Lung (tissue), 12 donors: Measurements from ENCODE around the gene IL4. TPM values are rescaled to one million over a fixed set of nuclear protein-coding genes. Genes with fewer than 3 reads are reported as not detected.

ENCODE experiments used
- ATAC-seq: fragments of 200-7000 bp; cut with Tn5 transposase; one replicate; pipeline ENCODE4 v1.9.1; 2020; ENCODE audit warnings: moderate number of reproducible peaks; ENCODE audit not compliant: insufficient read depth, low FRiP score
- DNase-seq, 3 donors: peaks; one replicate each; pipeline ENCODE4 v3.0.0-alpha.2; 2013 to 2017
- H3K27ac ChIP-seq, 2 donors: one replicate each; pipeline ENCODE4 v1.5.1; 2013; ENCODE audit warnings: mild to moderate bottlenecking in 2 of 2, moderate library complexity in 2 of 2, control low read depth in 1 of 2, inconsistent platforms in 1 of 2, low read depth in 1 of 2, low read length in 1 of 2
- H3K27me3 ChIP-seq, 3 donors: one replicate each; pipeline ENCODE4 v1.5.1; 2013; ENCODE audit warnings: low read length in 2 of 3; ENCODE audit not compliant: control insufficient read depth in 3 of 3, insufficient read depth in 3 of 3
- H3K36me3 ChIP-seq, 4 donors: one replicate each; pipeline ENCODE4 v1.5.1; 2013; ENCODE audit warnings: low read length in 4 of 4, mild to moderate bottlenecking in 1 of 4, moderate library complexity in 1 of 4; ENCODE audit not compliant: control insufficient read depth in 4 of 4, insufficient read depth in 4 of 4
- H3K4me1 ChIP-seq, 5 donors: one replicate each; pipeline ENCODE4 v1.5.1; 2013; ENCODE audit warnings: low read length in 5 of 5, mild to moderate bottlenecking in 2 of 5, moderate library complexity in 1 of 5; ENCODE audit not compliant: control insufficient read depth in 5 of 5, insufficient read depth in 5 of 5
- H3K4me3 ChIP-seq: one replicate; pipeline ENCODE4 v1.5.1; 2013; ENCODE audit warnings: mild to moderate bottlenecking, control low read depth, moderate library complexity
- H3K9ac ChIP-seq, 2 donors: one replicate each; pipeline ENCODE4 v1.5.1; 2013; ENCODE audit warnings: low read length in 2 of 2, control low read depth in 1 of 2; ENCODE audit not compliant: insufficient read depth in 1 of 2
- H3K9me3 ChIP-seq, 4 donors: one replicate each; pipeline ENCODE4 v1.5.1; 2013; ENCODE audit warnings: low read length in 3 of 4, mild to moderate bottlenecking in 1 of 4, moderate library complexity in 1 of 4; ENCODE audit not compliant: control insufficient read depth in 4 of 4, insufficient read depth in 3 of 4
- CTCF ChIP-seq: IDR thresholded peaks from 2 replicates; pipeline ENCODE4 v1.5.1; 2012; ENCODE audit warnings: mild to moderate bottlenecking; ENCODE audit errors: control extremely low read depth, extremely low read depth
- WGBS, 2 donors: extraction: QIAGEN DNeasy Blood & Tissue Kit; methylation state at CpG; one replicate each; pipeline ENCODE4 v1.1.7; 2013; 5-methylcytosine and 5-hydroxymethylcytosine counted together
- polyA plus RNA-seq, 2 donors: library from polyadenylated mRNA; stranded (reverse); fragments of 200-250 nt; gene quantifications; one replicate each; pipeline ENCODE4 v1.2.1, GENCODE V29; 2013
- total RNA-seq, 2 donors: library from RNA; depleted of rRNA in 1 of 2; stranded (reverse); fragments of >200 nt in 1 of 2; gene quantifications; one replicate each; pipeline ENCODE4 v1.2.1, GENCODE V29; 2014 to 2021
- donor health status: control.
- donor health status: control.
- donor health status: Bipolar disorder and iron deficiency.
- donor health status: healthy.
- donor health status: DM: yes; HTN: yes; CAD: no.

IL4 gene
- total and polyA plus RNA-seq, 4 donors: not detected

GRCh38 chr5:132681476-132681831, 7.7 kb downstream of the IL4 start:
- H3K9ac ChIP-seq: no peak overlapping the region
- H3K4me3 ChIP-seq: no peak overlapping the region
- H3K4me1 ChIP-seq: no peaks in the 10 kb centered on the region
- H3K27ac ChIP-seq: no peak overlapping the region
- no peak for DNase-seq
- WGBS, 2 donors: 89 to 96% methylated on average over 2 of the region's 2 CpGs
- no peaks in the 10 kb centered on the region for H3K27me3 ChIP-seq
- no peak for ATAC-seq
- H3K36me3 ChIP-seq: no peaks in the 10 kb centered on the region
- no peaks in the 10 kb centered on the region for H3K9me3 ChIP-seq
- no peak for TF ChIP-seq CTCF

GRCh38 chr5:132681983-132682382, 8.2 kb downstream of the IL4 start:
- ATAC-seq (no peak), DNase-seq (no peak)
- no peaks in the 10 kb centered on the region for H3K4me1 ChIP-seq
- no peaks in the 10 kb centered on the region for H3K36me3 ChIP-seq
- H3K4me3 ChIP-seq: no peak overlapping the region
- WGBS, 2 donors: 89 to 98% methylated on average over 4 of the region's 4 CpGs
- no peaks in the 10 kb centered on the region for H3K27me3 ChIP-seq
- no peak overlapping the region for H3K9ac ChIP-seq
- H3K9me3 ChIP-seq: no peaks in the 10 kb centered on the region
- no peak for TF ChIP-seq CTCF
- no peak overlapping the region for H3K27ac ChIP-seq

GRCh38 chr5:132684491-132684890, 10.7 kb downstream of the IL4 start:
- Histone ChIP-seq H3K36me3 (no peaks in the 10 kb centered on the region), H3K9me3 (no peaks in the 10 kb centered on the region), H3K4me1 (no peaks in the 10 kb centered on the region), H3K4me3 (no peak overlapping the region), H3K27me3 (no peaks in the 10 kb centered on the region), H3K9ac (no peak overlapping the region), H3K27ac (no peak overlapping the region)
- DNase-seq (no peak), ATAC-seq (no peak)
- WGBS, 2 donors: 84 to 90% methylated on average over 6 of the region's 6 CpGs
- TF ChIP-seq CTCF: no peak

GRCh38 chr5:132684922-132685720, 11.3 kb downstream of the IL4 start:
- DNase-seq (no peak), ATAC-seq (no peak)
- 89 to 91% methylated on average over 12 of the region's 12 CpGs for WGBS, 2 donors

More at GRCh38 chr5:132684922-132685720, 11.3 kb downstream of the IL4 start:
- H3K27me3 ChIP-seq: no peaks in the 10 kb centered on the region
- no peak overlapping the region for H3K9ac ChIP-seq
- TF ChIP-seq CTCF: no peak
- H3K27ac ChIP-seq: no peak overlapping the region
- H3K9me3 ChIP-seq: no peaks in the 10 kb centered on the region
- H3K36me3 ChIP-seq: no peaks in the 10 kb centered on the region
- no peak overlapping the region for H3K4me3 ChIP-seq
- no peaks in the 10 kb centered on the region for H3K4me1 ChIP-seq
